Measurements from ENCODE around the gene BFSP1.

DNA sequence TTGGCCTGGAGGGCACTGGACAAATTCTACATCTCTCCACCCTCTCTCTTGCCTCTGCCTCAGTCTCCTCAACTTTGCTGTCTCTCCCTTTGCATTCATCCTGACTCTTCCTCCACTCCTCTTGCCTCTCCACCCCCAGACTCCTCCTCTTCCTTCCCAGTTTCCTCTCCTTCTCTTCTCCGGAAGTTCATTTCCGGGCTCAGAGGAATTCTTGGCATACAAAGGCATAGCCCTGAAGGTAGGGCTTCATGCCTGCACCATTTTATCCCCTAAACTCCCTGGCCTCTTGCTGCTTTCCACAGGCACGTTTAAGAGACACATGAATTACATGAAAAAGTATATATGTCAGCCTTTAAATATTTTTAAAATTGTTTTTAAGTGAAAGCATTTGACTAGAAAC, 10.6 kb downstream of the BFSP1 start:
- TF ChIP-seq POLR2A (IDR thresholded peaks at IDR 0.05): no peak
- TF ChIP-seq, protein P1, sequence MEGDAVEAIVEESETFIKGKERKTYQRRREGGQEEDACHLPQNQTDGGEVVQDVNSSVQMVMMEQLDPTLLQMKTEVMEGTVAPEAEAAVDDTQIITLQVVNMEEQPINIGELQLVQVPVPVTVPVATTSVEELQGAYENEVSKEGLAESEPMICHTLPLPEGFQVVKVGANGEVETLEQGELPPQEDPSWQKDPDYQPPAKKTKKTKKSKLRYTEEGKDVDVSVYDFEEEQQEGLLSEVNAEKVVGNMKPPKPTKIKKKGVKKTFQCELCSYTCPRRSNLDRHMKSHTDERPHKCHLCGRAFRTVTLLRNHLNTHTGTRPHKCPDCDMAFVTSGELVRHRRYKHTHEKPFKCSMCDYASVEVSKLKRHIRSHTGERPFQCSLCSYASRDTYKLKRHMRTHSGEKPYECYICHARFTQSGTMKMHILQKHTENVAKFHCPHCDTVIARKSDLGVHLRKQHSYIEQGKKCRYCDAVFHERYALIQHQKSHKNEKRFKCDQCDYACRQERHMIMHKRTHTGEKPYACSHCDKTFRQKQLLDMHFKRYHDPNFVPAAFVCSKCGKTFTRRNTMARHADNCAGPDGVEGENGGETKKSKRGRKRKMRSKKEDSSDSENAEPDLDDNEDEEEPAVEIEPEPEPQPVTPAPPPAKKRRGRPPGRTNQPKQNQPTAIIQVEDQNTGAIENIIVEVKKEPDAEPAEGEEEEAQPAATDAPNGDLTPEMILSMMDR (IDR thresholded peaks at IDR 0.05): no peak

Data from sigmoid colon (tissue), 3 donors.